Brain pericyte (primary cell): ENCODE measurements around the gene CHST11.

Experiments
- DNase-seq: peaks from one replicate; pipeline ENCODE4 v3.0.0-alpha.2; 2012; ENCODE audit warnings: low read depth, low spot score

The CHST11 gene

GRCh38 chr12:104653730-104654664 is 197.2 kb downstream of the CHST11 start:
- DNase-seq: no peak

GRCh38 chr12:104654665-104655609 is 198.2 kb downstream of the CHST11 start:
- no peak for DNase-seq

DNA sequence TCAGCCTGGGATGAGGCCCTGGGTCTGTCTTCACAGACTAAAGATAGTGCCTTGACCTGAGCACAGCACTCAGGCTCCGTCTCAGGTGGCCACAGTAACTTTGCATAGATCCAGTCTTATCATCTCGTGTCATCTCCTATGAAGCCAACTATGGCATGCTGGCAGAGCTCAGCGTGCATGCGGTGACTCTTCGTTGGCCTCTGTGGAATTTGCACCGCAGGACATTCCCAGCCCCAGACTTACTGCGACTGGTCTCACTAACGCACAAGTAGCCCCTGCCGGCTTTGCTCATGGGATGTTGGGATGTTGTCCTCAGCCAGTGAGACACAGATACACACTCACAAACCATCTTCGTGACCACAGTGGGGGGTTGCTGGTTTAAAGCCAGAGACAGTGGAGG is 199.6 kb downstream of the CHST11 start:
- no peak for DNase-seq

- no peak for DNase-seq
Observed at GRCh38 chr12:104656921-104657320, 200.2 kb downstream of the CHST11 start.

DNA sequence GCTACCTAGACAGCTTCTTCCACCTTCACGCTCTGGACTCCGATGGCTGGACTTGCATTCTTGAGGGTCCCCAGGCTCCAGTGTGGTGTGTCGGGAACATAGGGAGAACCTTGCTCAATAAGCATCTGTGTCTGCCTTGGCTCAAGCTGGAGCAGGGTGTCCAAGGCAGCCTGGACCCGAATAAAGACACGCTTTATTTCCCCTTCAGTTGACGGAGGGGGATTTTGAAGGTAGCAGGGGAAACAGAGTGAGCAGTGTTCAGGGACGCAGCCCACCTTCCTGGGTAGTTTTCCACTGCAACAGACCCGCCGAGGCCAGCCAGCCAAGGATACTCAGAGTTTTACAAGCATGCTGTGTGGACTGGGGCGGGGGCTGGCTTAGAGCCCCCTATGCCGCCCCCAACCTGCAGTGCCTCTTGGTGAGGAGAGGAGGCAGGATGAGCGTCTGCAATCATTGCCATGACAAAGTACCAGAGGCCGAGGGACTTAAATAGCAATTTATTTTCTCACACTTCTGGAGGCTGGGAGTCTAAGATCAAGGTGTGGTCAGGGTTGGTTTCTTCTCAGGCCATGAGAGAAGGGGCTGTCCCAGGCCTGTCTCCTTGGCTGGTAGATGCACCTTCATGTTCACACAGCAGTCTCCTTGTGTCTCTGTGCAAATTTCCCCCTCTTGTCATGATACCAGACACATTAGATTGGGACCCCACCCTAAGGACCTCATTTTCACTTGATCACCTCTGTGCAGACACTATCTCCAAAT is 201.2 kb downstream of the CHST11 start:
- DNase-seq: no peak

GRCh38 chr12:104659058-104659457 is 202.3 kb downstream of the CHST11 start:
- no peak for DNase-seq

DNA sequence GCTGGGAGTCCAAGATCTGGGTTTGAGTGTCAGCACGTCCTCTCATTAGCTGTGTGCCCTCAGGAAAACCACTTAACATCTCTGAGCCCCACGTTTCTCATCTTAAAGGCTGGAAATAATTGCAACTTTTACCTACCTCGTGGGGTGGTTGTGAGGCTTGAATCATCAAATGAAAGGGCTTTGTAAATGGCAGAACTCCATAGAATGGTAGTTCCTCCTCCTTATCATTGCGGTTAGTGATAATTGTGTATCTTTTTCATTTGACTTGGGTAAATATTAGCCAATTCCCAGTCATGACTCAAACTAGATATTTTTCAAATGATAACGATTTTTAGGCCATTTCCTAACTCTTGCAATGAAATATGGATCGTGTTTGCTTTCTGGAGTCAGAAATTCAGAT is 205.5 kb downstream of the CHST11 start:
- DNase-seq: no peak

DNA sequence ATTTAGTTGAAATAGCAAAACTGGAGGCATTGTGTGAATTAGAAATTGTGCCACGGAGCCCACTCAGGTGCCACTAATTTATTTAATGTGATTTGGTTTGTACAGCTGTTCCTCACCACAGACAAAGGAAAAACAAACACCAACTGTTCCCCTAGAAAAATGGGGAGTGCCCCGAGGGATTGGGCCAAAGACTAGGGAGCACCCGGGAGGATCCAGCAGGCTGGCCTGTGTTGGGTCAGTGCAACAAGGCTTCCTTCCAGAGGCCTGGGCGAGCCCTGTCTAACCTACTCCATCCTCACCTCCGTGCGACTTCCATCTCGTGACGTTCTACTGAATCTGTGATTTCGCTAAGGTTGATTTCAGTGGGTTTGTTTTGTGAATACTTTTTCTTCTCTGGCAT is 206.2 kb downstream of the CHST11 start:
- no peak for DNase-seq

- no peak for DNase-seq
Observed at GRCh38 chr12:104664351-104664750, 207.6 kb downstream of the CHST11 start.

DNA sequence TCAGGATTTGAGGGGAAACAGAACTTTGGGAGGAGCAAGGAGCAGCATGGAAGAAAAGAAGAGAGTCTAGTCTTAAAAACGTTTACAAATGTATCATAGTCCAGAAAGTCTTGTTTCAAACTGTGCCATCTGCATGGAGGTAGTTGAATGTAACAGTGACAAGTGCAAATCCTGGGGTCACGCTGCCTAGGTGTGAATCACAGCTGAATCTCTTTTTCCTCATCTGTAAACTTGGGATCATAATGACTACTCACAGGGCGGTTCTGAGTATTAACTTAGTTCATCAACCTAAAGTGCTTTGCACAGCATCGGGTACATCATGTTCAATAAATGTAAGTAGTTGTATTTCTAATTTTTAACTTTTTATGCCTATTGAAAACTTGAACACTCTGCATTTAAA is 208.5 kb downstream of the CHST11 start:
- no peak for DNase-seq

DNA sequence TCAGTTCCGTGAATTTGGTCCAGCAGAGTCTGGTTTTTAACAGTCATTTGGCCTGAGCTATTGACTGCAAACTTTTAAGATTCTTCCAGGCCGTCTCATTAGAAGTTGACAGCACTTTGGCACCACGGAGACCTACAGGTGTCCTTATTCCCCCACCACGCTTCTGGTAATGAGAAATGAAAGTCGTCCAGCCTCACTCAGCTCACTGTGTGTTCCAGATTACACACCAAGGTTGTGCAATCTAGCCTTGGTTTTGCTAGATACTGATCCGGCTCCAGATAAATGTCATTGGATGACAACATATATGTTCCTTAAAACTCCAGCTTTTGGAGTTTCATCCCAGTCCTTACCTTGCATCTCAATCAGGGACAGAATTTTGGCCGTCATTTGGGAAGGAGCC is 210.4 kb downstream of the CHST11 start:
- no peak for DNase-seq

DNA sequence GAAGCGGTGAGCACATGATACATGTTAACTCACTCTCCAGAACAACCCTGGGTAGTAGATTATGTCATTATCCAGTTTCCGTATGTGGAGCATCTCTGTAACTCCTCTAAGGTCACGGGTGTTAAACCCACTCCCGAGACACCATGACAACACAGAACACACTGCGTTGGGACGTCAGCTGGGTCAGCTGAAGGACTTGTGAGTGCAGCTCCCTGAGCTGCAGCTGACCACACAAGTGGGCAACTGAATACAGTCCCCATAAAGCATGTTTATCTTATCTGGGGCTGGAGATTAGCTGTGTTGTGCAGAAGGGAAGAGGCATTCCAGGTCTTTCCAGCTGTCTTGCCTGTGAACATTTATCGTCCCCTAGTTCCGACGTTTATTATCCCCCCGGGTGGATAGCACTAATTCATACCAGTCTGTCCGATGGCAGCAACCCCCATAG is 211.5 kb downstream of the CHST11 start:
- DNase-seq: no peak

- DNase-seq: no peak
Observed at GRCh38 chr12:104669089-104669721, 212.5 kb downstream of the CHST11 start.

DNA sequence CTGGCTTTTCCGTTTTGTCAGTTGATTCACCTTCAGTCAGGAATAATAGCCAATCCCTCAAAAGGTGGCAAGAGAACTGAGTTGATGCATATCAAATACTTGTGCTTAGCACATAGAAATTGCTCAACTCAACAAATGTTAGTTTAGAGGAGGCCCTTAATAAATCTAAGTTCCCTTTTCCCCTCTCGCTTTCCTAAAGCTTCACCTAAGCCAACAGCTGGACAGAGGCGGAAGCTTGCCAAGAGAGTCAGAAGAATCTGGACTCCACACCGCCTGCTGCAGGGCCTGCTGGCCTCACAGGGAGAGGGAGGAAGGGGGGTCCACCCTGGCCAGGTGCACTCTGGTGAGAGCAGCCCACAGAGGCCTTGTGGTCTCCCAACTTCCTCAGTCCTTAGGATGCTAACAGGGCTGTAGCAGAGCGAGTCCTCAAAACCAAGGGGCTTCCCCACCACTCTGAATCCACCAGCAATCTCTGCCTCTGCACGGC is 213.1 kb downstream of the CHST11 start:
- DNase-seq: no peak

DNA sequence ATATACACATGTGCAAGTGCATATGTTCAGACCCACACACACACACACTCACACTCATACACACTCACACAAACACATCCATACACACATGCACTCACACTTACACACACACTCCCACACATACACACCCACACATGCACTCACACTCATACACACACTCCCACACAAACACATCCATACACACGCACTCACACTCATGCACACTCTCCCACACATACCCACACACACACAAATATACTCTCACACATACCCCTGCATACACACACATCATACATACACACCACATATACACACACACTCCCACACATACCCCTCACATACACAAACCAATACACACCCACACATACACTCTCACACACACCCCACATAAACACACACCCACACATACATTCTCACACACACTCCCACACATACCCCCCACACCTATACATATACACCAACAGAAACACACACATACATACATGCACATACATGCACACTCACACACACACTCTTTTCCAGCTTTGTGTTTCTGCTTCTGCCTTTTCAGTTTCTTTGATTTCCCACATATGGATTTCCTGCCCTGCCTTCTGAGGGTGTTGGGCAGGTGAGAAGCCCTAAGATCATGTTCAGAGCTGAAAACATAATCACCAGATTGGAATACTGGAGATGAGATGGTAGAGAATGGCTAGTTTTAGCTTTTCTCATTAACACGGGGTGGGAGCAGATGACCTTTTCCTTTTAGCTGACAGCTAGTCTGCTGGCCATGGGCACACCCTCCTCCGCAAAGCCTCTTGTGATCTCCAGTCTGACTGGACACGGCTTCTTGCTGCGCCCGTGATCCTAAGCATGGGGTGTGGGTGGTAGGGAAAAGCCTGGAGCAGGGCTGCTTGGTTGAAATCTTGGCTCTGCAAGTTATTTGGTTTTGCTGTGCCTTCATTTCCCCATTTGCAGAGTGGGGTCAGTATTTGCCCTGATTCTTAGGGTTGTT is 214.0 kb downstream of the CHST11 start:
- DNase-seq: no peak

DNA sequence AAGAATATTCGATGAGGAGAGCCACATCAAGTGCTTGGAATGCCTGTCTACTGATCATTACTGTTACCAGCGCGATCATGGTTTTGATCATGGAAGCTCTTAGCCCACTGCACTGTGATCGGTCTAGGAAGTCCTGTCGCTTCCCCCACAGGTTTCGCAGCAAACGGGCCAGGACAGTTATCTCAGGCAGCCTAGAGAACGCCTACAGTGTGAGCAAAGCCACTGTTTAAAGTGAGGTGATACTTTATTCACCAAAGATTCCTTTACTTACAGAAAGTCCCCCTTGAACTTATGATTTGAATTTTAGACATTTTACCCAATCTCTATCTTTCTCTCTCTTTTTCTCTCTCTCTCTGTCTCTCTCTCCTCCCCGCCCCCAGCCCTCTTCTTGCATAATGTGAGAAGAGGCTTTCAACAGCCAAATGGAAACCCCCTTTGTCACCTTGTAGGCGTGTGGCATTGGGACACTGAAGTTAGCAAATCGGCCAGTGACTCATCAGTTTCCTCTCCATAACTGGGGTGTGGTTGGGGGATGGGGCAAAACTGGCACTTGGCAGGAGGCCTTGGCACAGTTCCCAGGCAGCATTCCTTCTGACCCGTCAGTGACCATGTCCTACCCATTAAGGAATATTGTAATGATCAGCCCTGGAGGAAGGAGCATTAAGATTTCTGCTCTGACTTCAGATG is 214.8 kb downstream of the CHST11 start:
- DNase-seq: peak; percentile 60

- DNase-seq: no peak
Observed at GRCh38 chr12:104672096-104672445, 215.3 kb downstream of the CHST11 start.

GRCh38 chr12:104672501-104673265 is 215.9 kb downstream of the CHST11 start:
- no peak for DNase-seq
